ENCODE results near the gene GRIPAP1. TPM values are rescaled to one million over a fixed set of nuclear protein-coding genes. Genes with fewer than 3 reads are reported as not detected.

Gene GRIPAP1
- 100 to 1,000 TPM in 1 of 2 donors, 10 to 100 TPM in 1; 97.8 to 143 TPM for total RNA-seq

- Mint-ChIP-seq H3K4me1 (ENCODE audit: low read depth in 2 of 2) (peaks cover 23 to 25% of the 10 kb centered on the region in 2 donors), H3K9me3 (no peaks in the 10 kb centered on the region), H3K36me3 (peaks cover 15% of the 10 kb centered on the region), H3K27ac (peak within 1 kb of the TSS; percentile 95 to 99), H3K27me3 (no peaks in the 10 kb centered on the region), H3K4me3 (peak within 1 kb of the TSS; percentile 100)
- peak; percentile 90 to 91 for ATAC-seq
- DNase-seq (ENCODE audit: low spot score) = peak; percentile 83
Observed at GRCh38 chrX:49002091-49002935, at the start of gene GRIPAP1. TSS of gene GRIPAP1 (minus strand) at chrX:49002264. CDS start at chrX:49002229, 35 bp downstream.

GRCh38 chrX:49043987-49044281 lies 41.9 kb upstream of the GRIPAP1 start:
- peaks cover 23 to 34% of the 10 kb centered on the region in 2 donors for H3K4me1 Mint-ChIP-seq (ENCODE audit: low read depth in 2 of 2)
- no peaks in the 10 kb centered on the region for H3K36me3 Mint-ChIP-seq
- H3K27ac Mint-ChIP-seq = peak overlapping the region; percentile 85 to 95
- no peaks in the 10 kb centered on the region for H3K9me3 Mint-ChIP-seq
- no peaks in the 10 kb centered on the region for H3K27me3 Mint-ChIP-seq
- no peak for DNase-seq (ENCODE audit: low spot score)
- no peak for ATAC-seq
- H3K4me3 Mint-ChIP-seq = peak overlapping the region; percentile 94

GRCh38 chrX:49043220-49043986 lies 41.3 kb upstream of the GRIPAP1 start, which contains the start of gene TFE3:
TSS of gene TFE3 (minus strand) at chrX:49043357. CDS start at chrX:49043226, 131 bp downstream.
- ATAC-seq (peak; percentile 95), DNase-seq (ENCODE audit: low spot score) (peak; percentile 95)
- no peaks in the 10 kb centered on the region for H3K36me3 Mint-ChIP-seq
- H3K27me3 Mint-ChIP-seq = no peaks in the 10 kb centered on the region
- peak within 1 kb of the TSS; percentile 94 for H3K4me3 Mint-ChIP-seq
- no peaks in the 10 kb centered on the region for H3K9me3 Mint-ChIP-seq
- peaks cover 28 to 39% of the 10 kb centered on the region in 2 donors for H3K4me1 Mint-ChIP-seq (ENCODE audit: low read depth in 2 of 2)
- peak within 1 kb of the TSS; percentile 85 to 95 for H3K27ac Mint-ChIP-seq

- DNase-seq (ENCODE audit: low spot score) (no peak), ATAC-seq (no peak)
- peaks cover 28 to 39% of the 10 kb centered on the region in 2 donors for H3K4me1 Mint-ChIP-seq (ENCODE audit: low read depth in 2 of 2)
- H3K36me3 Mint-ChIP-seq = no peaks in the 10 kb centered on the region
- H3K4me3 Mint-ChIP-seq = peak overlapping the region; percentile 94
- H3K9me3 Mint-ChIP-seq = no peaks in the 10 kb centered on the region
- H3K27ac Mint-ChIP-seq = peak overlapping the region; percentile 85 to 95
- H3K27me3 Mint-ChIP-seq = no peaks in the 10 kb centered on the region
Observed at GRCh38 chrX:49042581-49043219, 40.6 kb upstream of the GRIPAP1 start.

- no peaks in the 10 kb centered on the region for H3K9me3 Mint-ChIP-seq
- ATAC-seq (no peak), DNase-seq (ENCODE audit: low spot score) (no peak)
Observed at GRCh38 chrX:49041744-49042580, 39.9 kb upstream of the GRIPAP1 start.

GRCh38 chrX:49040376-49040955 lies 38.4 kb upstream of the GRIPAP1 start:
- Mint-ChIP-seq H3K27me3 (no peaks in the 10 kb centered on the region), H3K27ac (peak overlapping the region; percentile 85 to 95)

More at GRCh38 chrX:49041744-49042580, 39.9 kb upstream of the GRIPAP1 start:
- peak overlapping the region; percentile 85 to 95 for H3K27ac Mint-ChIP-seq
- no peaks in the 10 kb centered on the region for H3K27me3 Mint-ChIP-seq
- H3K4me1 Mint-ChIP-seq (ENCODE audit: low read depth in 2 of 2) = peaks cover 28 to 39% of the 10 kb centered on the region in 2 donors
- no peaks in the 10 kb centered on the region for H3K36me3 Mint-ChIP-seq
- peak overlapping the region; percentile 94 for H3K4me3 Mint-ChIP-seq

GRCh38 chrX:49039598-49040375 lies 37.7 kb upstream of the GRIPAP1 start:
- H3K4me3 Mint-ChIP-seq = peak overlapping the region; percentile 94
- peak; percentile 67 for DNase-seq (ENCODE audit: low spot score)
- no peaks in the 10 kb centered on the region for H3K9me3 Mint-ChIP-seq
- H3K4me1 Mint-ChIP-seq (ENCODE audit: low read depth in 2 of 2) = peaks cover 28 to 39% of the 10 kb centered on the region in 2 donors
- H3K36me3 Mint-ChIP-seq = no peaks in the 10 kb centered on the region
- H3K27me3 Mint-ChIP-seq = no peaks in the 10 kb centered on the region
- peak overlapping the region; percentile 85 to 95 for H3K27ac Mint-ChIP-seq
- ATAC-seq = peak in 1 of 2 donors; percentile 5

More at GRCh38 chrX:49040376-49040955, 38.4 kb upstream of the GRIPAP1 start:
- Mint-ChIP-seq H3K9me3 (no peaks in the 10 kb centered on the region), H3K4me1 (ENCODE audit: low read depth in 2 of 2) (peaks cover 28 to 39% of the 10 kb centered on the region in 2 donors), H3K36me3 (no peaks in the 10 kb centered on the region), H3K4me3 (peak overlapping the region; percentile 94)
- ATAC-seq (no peak), DNase-seq (ENCODE audit: low spot score) (no peak)

GRCh38 chrX:49037883-49038475 lies 35.9 kb upstream of the GRIPAP1 start:
- Mint-ChIP-seq H3K9me3 (no peaks in the 10 kb centered on the region), H3K36me3 (no peaks in the 10 kb centered on the region), H3K4me3 (peak overlapping the region; percentile 20), H3K4me1 (ENCODE audit: low read depth in 2 of 2) (peaks cover 28 to 35% of the 10 kb centered on the region in 2 donors), H3K27ac (peak overlapping the region; percentile 25 to 85), H3K27me3 (no peaks in the 10 kb centered on the region)
- DNase-seq (ENCODE audit: low spot score) = no peak
- no peak for ATAC-seq

- DNase-seq (ENCODE audit: low spot score) = no peak
- peaks cover 11% of the 10 kb centered on the region for H3K36me3 Mint-ChIP-seq
- peaks cover 4 to 8% of the 10 kb centered on the region in 2 donors for H3K4me1 Mint-ChIP-seq (ENCODE audit: low read depth in 2 of 2)
- no peak overlapping the region for H3K27ac Mint-ChIP-seq
- no peaks in the 10 kb centered on the region for H3K9me3 Mint-ChIP-seq
- H3K4me3 Mint-ChIP-seq = no peak overlapping the region
- no peaks in the 10 kb centered on the region for H3K27me3 Mint-ChIP-seq
- ATAC-seq = no peak
Observed at GRCh38 chrX:49030283-49030682, 28.2 kb upstream of the GRIPAP1 start.

GRCh38 chrX:49029876-49030275 lies 27.8 kb upstream of the GRIPAP1 start:
- ATAC-seq = no peak
- no peaks in the 10 kb centered on the region for H3K9me3 Mint-ChIP-seq
- no peaks in the 10 kb centered on the region for H3K27me3 Mint-ChIP-seq
- no peak overlapping the region for H3K27ac Mint-ChIP-seq
- no peak overlapping the region for H3K4me3 Mint-ChIP-seq
- H3K4me1 Mint-ChIP-seq (ENCODE audit: low read depth in 2 of 2) = peaks cover 4 to 8% of the 10 kb centered on the region in 2 donors
- H3K36me3 Mint-ChIP-seq = peaks cover 11% of the 10 kb centered on the region
- no peak for DNase-seq (ENCODE audit: low spot score)

GRCh38 chrX:49019599-49020249 lies 17.7 kb upstream of the GRIPAP1 start:
- Mint-ChIP-seq H3K36me3 (no peaks in the 10 kb centered on the region), H3K4me1 (ENCODE audit: low read depth in 2 of 2) (no peaks in the 10 kb centered on the region), H3K4me3 (no peak overlapping the region), H3K27me3 (peaks cover 0 to 5% of the 10 kb centered on the region in 2 donors), H3K27ac (no peak overlapping the region), H3K9me3 (no peaks in the 10 kb centered on the region)
- DNase-seq (ENCODE audit: low spot score) (no peak), ATAC-seq (no peak)
